T-helper 17 cell (primary cell): ENCODE measurements around the gene SEC63. TPM values are rescaled to one million over a fixed set of nuclear protein-coding genes. Genes with fewer than 3 reads are reported as not detected.
"Not testable (repeated sequence)": the region's sequence is repeated elsewhere in the genome, so short reads cannot be mapped to it uniquely, and the experiment has no call there.

Source experiments
- ATAC-seq: fragments of 150-1000 bp; cut with Tn5 transposase; 2 replicates; pipeline ENCODE4 v1.10.0; 2021; ENCODE audit warnings: mild to moderate bottlenecking, moderate library complexity
- DNase-seq, 3 donors: peaks; one replicate each; pipeline versions ENCODE4 v3.0.0 to v3.0.0-alpha.2; 2020 to 2021
- H3K9me3 ChIP-seq: one replicate; pipeline ENCODE4 v1.7.0; 2013; ENCODE audit warnings: low read length, mild to moderate bottlenecking; ENCODE audit not compliant: control insufficient read depth, poor library complexity, severe bottlenecking
- H3K27ac Mint-ChIP-seq: one replicate; pipeline ENCODE4 v1.8.0; 2022; ENCODE audit warnings: mild to moderate bottlenecking, moderate library complexity, mixed read lengths
- H3K27me3 Mint-ChIP-seq: one replicate; pipeline ENCODE4 v1.8.0; 2022; ENCODE audit warnings: mixed read lengths
- H3K36me3 Mint-ChIP-seq: one replicate; pipeline ENCODE4 v1.8.0; 2022; ENCODE audit warnings: low read depth, mixed read lengths
- H3K4me1 Mint-ChIP-seq: one replicate; pipeline ENCODE4 v1.8.0; 2022; ENCODE audit warnings: mild to moderate bottlenecking, mixed read lengths
- H3K4me3 Mint-ChIP-seq: one replicate; pipeline ENCODE4 v1.8.0; 2022; ENCODE audit warnings: mild to moderate bottlenecking, moderate library complexity, mixed read lengths
- total RNA-seq, 4 donors: library from RNA in 2 of 4; stranded (reverse) in 2 of 4; gene quantifications; one replicate each; pipeline ENCODE4 v1.2.3 and lab custom pipeline; 2022 to 2026

The SEC63 gene
- total RNA-seq, 2 donors from 2014 or later: 76.6 to 86.7 TPM

- not testable (repeated sequence) for DNase-seq, ATAC-seq, H3K9me3 ChIP-seq, H3K27ac Mint-ChIP-seq, H3K27me3 Mint-ChIP-seq, H3K4me1 Mint-ChIP-seq, H3K4me3 Mint-ChIP-seq, H3K36me3 Mint-ChIP-seq
Measured at GRCh38 chr6:107934229-107934628, 23.8 kb downstream of the SEC63 start.

GRCh38 chr6:107932580-107932979 is 25.4 kb downstream of the SEC63 start:
- no peak for ATAC-seq
- no peak for DNase-seq
- Mint-ChIP-seq H3K4me1 (peaks cover 9% of the 10 kb centered on the region), H3K4me3 (no peak overlapping the region), H3K27ac (no peak overlapping the region), H3K36me3 (peaks cover 5% of the 10 kb centered on the region), H3K27me3 (no peaks in the 10 kb centered on the region)
- H3K9me3 ChIP-seq: no peaks in the 10 kb centered on the region

GRCh38 chr6:107931894-107932293 is 26.1 kb downstream of the SEC63 start:
- Mint-ChIP-seq H3K27me3 (no peaks in the 10 kb centered on the region), H3K4me1 (peaks cover 9% of the 10 kb centered on the region), H3K27ac (no peak overlapping the region), H3K4me3 (no peak overlapping the region), H3K36me3 (peaks cover 5% of the 10 kb centered on the region)
- no peaks in the 10 kb centered on the region for H3K9me3 ChIP-seq
- DNase-seq (no peak), ATAC-seq (no peak)

GRCh38 chr6:107928984-107929383 is 29.0 kb downstream of the SEC63 start:
- ATAC-seq: no peak
- Mint-ChIP-seq H3K27ac (peak overlapping the region; percentile 32), H3K4me1 (peaks cover 9% of the 10 kb centered on the region), H3K4me3 (no peak overlapping the region), H3K27me3 (no peaks in the 10 kb centered on the region), H3K36me3 (peaks cover 5% of the 10 kb centered on the region)
- no peaks in the 10 kb centered on the region for H3K9me3 ChIP-seq
- DNase-seq: no peak

- H3K27ac Mint-ChIP-seq, H3K4me1 Mint-ChIP-seq, DNase-seq, H3K4me3 Mint-ChIP-seq, H3K9me3 ChIP-seq, H3K36me3 Mint-ChIP-seq, H3K27me3 Mint-ChIP-seq, ATAC-seq: not testable (repeated sequence)
Measured at GRCh38 chr6:107926697-107927544, 31.1 kb downstream of the SEC63 start.

GRCh38 chr6:107917451-107918375 is 40.3 kb downstream of the SEC63 start:
- peaks cover 5% of the 10 kb centered on the region for H3K36me3 Mint-ChIP-seq
- H3K4me3 Mint-ChIP-seq: no peak overlapping the region
- DNase-seq: no peak
- no peak overlapping the region for H3K27ac Mint-ChIP-seq
- peaks cover 6% of the 10 kb centered on the region for H3K4me1 Mint-ChIP-seq
- no peak for ATAC-seq
- peaks cover 6% of the 10 kb centered on the region for H3K9me3 ChIP-seq
- no peaks in the 10 kb centered on the region for H3K27me3 Mint-ChIP-seq

GRCh38 chr6:107916961-107917360 is 41.0 kb downstream of the SEC63 start:
- not testable (repeated sequence) for H3K27ac Mint-ChIP-seq, H3K9me3 ChIP-seq, H3K27me3 Mint-ChIP-seq, H3K4me3 Mint-ChIP-seq, DNase-seq, H3K4me1 Mint-ChIP-seq, H3K36me3 Mint-ChIP-seq, ATAC-seq

GRCh38 chr6:107911692-107912091 is 46.3 kb downstream of the SEC63 start:
- no peak overlapping the region for H3K27ac Mint-ChIP-seq
- H3K4me3 Mint-ChIP-seq: no peak overlapping the region
- H3K4me1 Mint-ChIP-seq: peaks cover 6% of the 10 kb centered on the region
- H3K36me3 Mint-ChIP-seq: peaks cover 4% of the 10 kb centered on the region
- no peaks in the 10 kb centered on the region for H3K27me3 Mint-ChIP-seq
- H3K9me3 ChIP-seq: no peaks in the 10 kb centered on the region
- no peak for DNase-seq
- no peak for ATAC-seq

GRCh38 chr6:107894809-107895396 is 63.1 kb downstream of the SEC63 start:
- no peak for DNase-seq
- peak; percentile 20 for ATAC-seq
- no peaks in the 10 kb centered on the region for H3K27me3 Mint-ChIP-seq
- H3K27ac Mint-ChIP-seq: peak overlapping the region; percentile 77
- no peaks in the 10 kb centered on the region for H3K9me3 ChIP-seq
- peaks cover 14% of the 10 kb centered on the region for H3K36me3 Mint-ChIP-seq
- peak overlapping the region; percentile 25 for H3K4me3 Mint-ChIP-seq
- peaks cover 7% of the 10 kb centered on the region for H3K4me1 Mint-ChIP-seq

GRCh38 chr6:107890431-107890830 is 67.6 kb downstream of the SEC63 start:
- not testable (repeated sequence) for H3K4me1 Mint-ChIP-seq, ATAC-seq, H3K36me3 Mint-ChIP-seq, H3K9me3 ChIP-seq, DNase-seq, H3K4me3 Mint-ChIP-seq, H3K27ac Mint-ChIP-seq, H3K27me3 Mint-ChIP-seq

GRCh38 chr6:107885950-107886349 is 72.1 kb downstream of the SEC63 start:
- not testable (repeated sequence) for ATAC-seq, H3K27me3 Mint-ChIP-seq, DNase-seq, H3K4me1 Mint-ChIP-seq, H3K9me3 ChIP-seq, H3K4me3 Mint-ChIP-seq, H3K27ac Mint-ChIP-seq
- H3K36me3 Mint-ChIP-seq: peaks cover 13% of the 10 kb centered on the region

- Mint-ChIP-seq H3K36me3 (peaks cover 13% of the 10 kb centered on the region), H3K4me3 (no peak overlapping the region), H3K4me1 (peaks cover 7% of the 10 kb centered on the region), H3K27me3 (no peaks in the 10 kb centered on the region), H3K27ac (no peak overlapping the region)
- H3K9me3 ChIP-seq: no peaks in the 10 kb centered on the region
- ATAC-seq (no peak), DNase-seq (no peak)
Measured at GRCh38 chr6:107879941-107880340, 78.1 kb downstream of the SEC63 start.

GRCh38 chr6:107877968-107878367 is 80.0 kb downstream of the SEC63 start:
- Mint-ChIP-seq H3K4me3 (no peak overlapping the region), H3K27me3 (no peaks in the 10 kb centered on the region), H3K36me3 (peaks cover 13% of the 10 kb centered on the region), H3K4me1 (peaks cover 6% of the 10 kb centered on the region), H3K27ac (no peak overlapping the region)
- no peak for ATAC-seq
- DNase-seq: no peak
- H3K9me3 ChIP-seq: no peaks in the 10 kb centered on the region
